ENCODE results near the gene GFOD1. TPM values are rescaled to one million over a fixed set of nuclear protein-coding genes. Genes with fewer than 3 reads are reported as not detected.

The GFOD1 gene
- total and polyA plus RNA-seq, 4 donors, result 2.6 to 16.8 (median 5.0) TPM

GRCh38 chr6:13492357-13492756, 5.0 kb upstream of the GFOD1 start:
- no peak for DNase-seq (ENCODE audit: low spot score)
- no peak overlapping the region for H3K27ac ChIP-seq (ENCODE audit: low read depth in 1 of 2, low read length in 2 of 2)
- H3K27me3 ChIP-seq (ENCODE audit: control insufficient read depth in 4 of 4, insufficient read depth in 4 of 4, low read length in 3 of 4), result no peaks in the 10 kb centered on the region
- TF ChIP-seq REST (IDR thresholded peaks at IDR 0.05), result no peak
- TF ChIP-seq, protein P1, sequence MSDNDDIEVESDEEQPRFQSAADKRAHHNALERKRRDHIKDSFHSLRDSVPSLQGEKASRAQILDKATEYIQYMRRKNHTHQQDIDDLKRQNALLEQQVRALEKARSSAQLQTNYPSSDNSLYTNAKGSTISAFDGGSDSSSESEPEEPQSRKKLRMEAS (IDR thresholded peaks at IDR 0.05), result no peak
- TF ChIP-seq FOXA2 (IDR thresholded peaks at IDR 0.05), result no peak
- no peak for TF ChIP-seq ATF3 (IDR thresholded peaks at IDR 0.05)
- TF ChIP-seq RXRA (IDR thresholded peaks at IDR 0.05), result no peak
- TF ChIP-seq RAD21 (IDR thresholded peaks at IDR 0.05), result no peak
- TF ChIP-seq TAF1 (conservative IDR thresholded peaks at IDR 0.05), result no peak
- TF ChIP-seq CTCF (IDR thresholded peaks at IDR 0.05; ENCODE audit: low read depth, low read length, missing input control), result no peak
- TF ChIP-seq NR2F2 (IDR thresholded peaks at IDR 0.05), result no peak
- TF ChIP-seq FOXA1 (IDR thresholded peaks at IDR 0.05), result no peak
- TF ChIP-seq JUND (IDR thresholded peaks at IDR 0.05), result no peak
- H3K36me3 ChIP-seq (ENCODE audit: control insufficient read depth in 4 of 4, insufficient read depth in 3 of 4, low read depth in 1 of 4, low read length in 3 of 4), result no peaks in the 10 kb centered on the region
- peaks cover 0 to 6% (median 4%) of the 10 kb centered on the region in 4 donors for H3K4me1 ChIP-seq (ENCODE audit: control insufficient read depth in 4 of 4, insufficient read depth in 4 of 4, low read length in 3 of 4)
- H3K9ac ChIP-seq (ENCODE audit: low read depth in 1 of 2, low read length in 2 of 2), result no peak overlapping the region
- H3K4me3 ChIP-seq (ENCODE audit: low read depth in 1 of 3, low read length in 3 of 3), result no peak overlapping the region
- WGBS, result 92% methylated on average over 2 of the region's 2 CpGs
- no peaks in the 10 kb centered on the region for H3K9me3 ChIP-seq (ENCODE audit: control insufficient read depth in 4 of 4, low read length in 3 of 4)

- no peak for TF ChIP-seq RXRA (IDR thresholded peaks at IDR 0.05)
- H3K9ac ChIP-seq (ENCODE audit: low read depth in 1 of 2, low read length in 2 of 2), result no peak overlapping the region
- no peak for DNase-seq (ENCODE audit: low spot score)
- H3K9me3 ChIP-seq (ENCODE audit: control insufficient read depth in 4 of 4, low read length in 3 of 4), result no peaks in the 10 kb centered on the region
- H3K27me3 ChIP-seq (ENCODE audit: control insufficient read depth in 4 of 4, insufficient read depth in 4 of 4, low read length in 3 of 4), result no peaks in the 10 kb centered on the region
- no peaks in the 10 kb centered on the region for H3K36me3 ChIP-seq (ENCODE audit: control insufficient read depth in 4 of 4, insufficient read depth in 3 of 4, low read depth in 1 of 4, low read length in 3 of 4)
- H3K4me3 ChIP-seq (ENCODE audit: low read depth in 1 of 3, low read length in 3 of 3), result no peak overlapping the region
- H3K4me1 ChIP-seq (ENCODE audit: control insufficient read depth in 4 of 4, insufficient read depth in 4 of 4, low read length in 3 of 4), result peaks cover 0 to 7% (median 4%) of the 10 kb centered on the region in 4 donors
- 93% methylated on average over 3 of the region's 3 CpGs for WGBS
- no peak overlapping the region for H3K27ac ChIP-seq (ENCODE audit: low read depth in 1 of 2, low read length in 2 of 2)
These were observed 4.1 kb upstream of the GFOD1 start for GRCh38 chr6:13491538-13491937.

GRCh38 chr6:13490402-13490801, 3.0 kb upstream of the GFOD1 start:
- Histone ChIP-seq H3K4me3 (ENCODE audit: low read depth in 1 of 3, low read length in 3 of 3) (no peak overlapping the region), H3K36me3 (ENCODE audit: control insufficient read depth in 4 of 4, insufficient read depth in 3 of 4, low read depth in 1 of 4, low read length in 3 of 4) (no peaks in the 10 kb centered on the region), H3K9ac (ENCODE audit: low read depth in 1 of 2, low read length in 2 of 2) (no peak overlapping the region), H3K4me1 (ENCODE audit: control insufficient read depth in 4 of 4, insufficient read depth in 4 of 4, low read length in 3 of 4) (peaks cover 0 to 17% (median 8%) of the 10 kb centered on the region in 4 donors), H3K9me3 (ENCODE audit: control insufficient read depth in 4 of 4, low read length in 3 of 4) (no peaks in the 10 kb centered on the region), H3K27me3 (ENCODE audit: control insufficient read depth in 4 of 4, insufficient read depth in 4 of 4, low read length in 3 of 4) (no peaks in the 10 kb centered on the region), H3K27ac (ENCODE audit: low read depth in 1 of 2, low read length in 2 of 2) (no peak overlapping the region)
- 98% methylated on average over 3 of the region's 3 CpGs for WGBS
- DNase-seq (ENCODE audit: low spot score), result no peak
- TF ChIP-seq REST (IDR thresholded peaks at IDR 0.05) (no peak), FOXA1 (IDR thresholded peaks at IDR 0.05) (no peak), NR2F2 (IDR thresholded peaks at IDR 0.05) (no peak), EGR1 (IDR thresholded peaks at IDR 0.05; ENCODE audit: low read depth in 2 of 2) (no peak), RAD21 (IDR thresholded peaks at IDR 0.05) (no peak), YY1 (IDR thresholded peaks at IDR 0.05) (no peak), CTCF (IDR thresholded peaks at IDR 0.05; ENCODE audit: low read depth, low read length, missing input control) (no peak), SP1 (IDR thresholded peaks at IDR 0.05) (no peak), HNF4G (IDR thresholded peaks at IDR 0.05) (no peak), RXRA (IDR thresholded peaks at IDR 0.05) (no peak)
- TF ChIP-seq, protein P1 (IDR thresholded peaks at IDR 0.05), result no peak
